B cell (primary cell): Measurements from ENCODE around the gene XRCC3. TPM values are rescaled to one million over a fixed set of nuclear protein-coding genes. Genes with fewer than 3 reads are reported as not detected.

Experiments used
- ATAC-seq: fragments of 200-7000 bp; cut with Tn5 transposase; one replicate; pipeline ENCODE4 v1.10.0; 2021; ENCODE audit warnings: low read depth, mild to moderate bottlenecking, moderate number of reproducible peaks, moderate library complexity
- CTCF ChIA-PET: fragments of 350-600 bp; sonication (Branson Sonifier 250); formaldehyde crosslinking; loops from one replicate; lab custom pipeline; 2021; ENCODE audit warnings: antibody characterized with exemption, inconsistent platforms; lab: Charles Lee
- POLR2A ChIA-PET: fragments of 350-600 bp; sonication (Branson Sonifier 250); formaldehyde crosslinking; loops from one replicate; lab custom pipeline; 2021; ENCODE audit warnings: antibody characterized with exemption; lab: Charles Lee
- DNase-seq: peaks from one replicate; pipeline ENCODE4 v3.0.0; 2013
- H2AFZ ChIP-seq: 2 replicates; pipeline ENCODE4 v1.6.1; 2012; ENCODE audit warnings: mild to moderate bottlenecking, low read depth, low read length; ENCODE audit not compliant: insufficient read depth, poor library complexity, severe bottlenecking
- H3K27ac ChIP-seq, 2 donors: 1 replicate in 1 of 2; 2 replicates in 1 of 2; pipeline ENCODE4 v1.5.1; 2012 to 2013; ENCODE audit warnings: low read length in 2 of 2, mild to moderate bottlenecking in 2 of 2, moderate library complexity in 1 of 2
- H3K27me3 ChIP-seq, 4 experiments: fragments of 200-600 bp in 1 of 4; sonication (generic) in 1 of 4; replicated peaks in 1 of 4; 1 replicate in 2 of 4; 2 replicates in 2 of 4; pipeline versions ENCODE4 v1.6.1 to v1.7.0; 2013 to 2016; ENCODE audit warnings: low read length in 3 of 4, mild to moderate bottlenecking in 2 of 4, mixed read lengths in 1 of 4, moderate library complexity in 1 of 4; ENCODE audit not compliant: insufficient read depth in 4 of 4, control insufficient read depth in 3 of 4; ENCODE audit errors: control extremely low read depth in 1 of 4
- H3K36me3 ChIP-seq, 2 experiments: replicated peaks in 1 of 2; 1 replicate in 1 of 2; 2 replicates in 1 of 2; pipeline versions ENCODE4 v1.6.1 to v1.7.1; 2013; ENCODE audit warnings: low read length in 1 of 2; ENCODE audit not compliant: insufficient read depth in 2 of 2, control insufficient read depth in 1 of 2; ENCODE audit errors: control extremely low read depth in 1 of 2, extremely low read depth in 1 of 2
- H3K4me1 ChIP-seq, 2 donors: fragments of 200-600 bp in 1 of 2; sonication (generic) in 1 of 2; 1 replicate in 1 of 2; 2 replicates in 1 of 2; pipeline versions ENCODE4 v1.5.1 to v1.6.1; 2013 to 2017; ENCODE audit warnings: low read length in 2 of 2; ENCODE audit not compliant: control insufficient read depth in 2 of 2, insufficient read depth in 2 of 2
- H3K4me2 ChIP-seq: replicated peaks from 2 replicates; pipeline ENCODE3; 2012; ENCODE audit warnings: mild to moderate bottlenecking, low read depth, low read length; ENCODE audit not compliant: poor library complexity, severe bottlenecking
- H3K4me3 ChIP-seq, 5 experiments: fragments of 200-600 bp in 1 of 5; sonication (generic) in 1 of 5; 1 replicate in 3 of 5; 2 replicates in 2 of 5; pipeline versions ENCODE4 v1.5.1 to v1.7.0; 2011 to 2016; ENCODE audit warnings: low read length in 4 of 5, mild to moderate bottlenecking in 4 of 5, low read depth in 2 of 5, control low read depth in 1 of 5, moderate library complexity in 1 of 5; ENCODE audit not compliant: insufficient read depth in 1 of 5; ENCODE audit errors: control extremely low read depth in 1 of 5, extremely low read depth in 1 of 5
- H3K79me2 ChIP-seq: fragments of 200-600 bp; sonication (generic); one replicate; pipeline ENCODE4 v1.6.0; 2016; ENCODE audit warnings: low read length; ENCODE audit not compliant: control insufficient read depth, insufficient read depth
- H3K9ac ChIP-seq: fragments of 200-600 bp; sonication (generic); 2 replicates; pipeline ENCODE4 v1.6.1; 2017; ENCODE audit warnings: mild to moderate bottlenecking, low read length, moderate library complexity
- H3K9me3 ChIP-seq, 3 donors: one replicate each; pipeline versions ENCODE4 v1.6.1 to v1.7.1; 2013; ENCODE audit warnings: low read length in 2 of 3; ENCODE audit not compliant: control insufficient read depth in 2 of 3, insufficient read depth in 1 of 3; ENCODE audit errors: control extremely low read depth in 1 of 3
- H4K20me1 ChIP-seq: 2 replicates; pipeline ENCODE4 v1.6.0; 2012; ENCODE audit warnings: mild to moderate bottlenecking, low read length; ENCODE audit not compliant: insufficient read depth, control insufficient read depth, poor library complexity, severe bottlenecking
- H3K27ac Mint-ChIP-seq: one replicate; pipeline ENCODE4 v1.8.0; 2021; ENCODE audit warnings: mixed read lengths
- H3K27me3 Mint-ChIP-seq: one replicate; pipeline ENCODE4 v1.8.0; 2021; ENCODE audit warnings: mixed read lengths
- H3K4me1 Mint-ChIP-seq: one replicate; pipeline ENCODE4 v1.8.0; 2021; ENCODE audit warnings: mixed read lengths
- H3K4me3 Mint-ChIP-seq: one replicate; pipeline ENCODE4 v1.8.0; 2021; ENCODE audit warnings: mixed read lengths
- H3K9me3 Mint-ChIP-seq: one replicate; pipeline ENCODE4 v1.8.0; 2022; ENCODE audit warnings: mixed read lengths; ENCODE audit not compliant: insufficient read depth
- CTCF ChIP-seq: fragments of 200-600 bp; IDR thresholded peaks from one replicate; pipeline ENCODE4 v1.8.0; 2022; ENCODE audit warnings: antibody characterized with exemption, mild to moderate bottlenecking
- EZH2 ChIP-seq: IDR thresholded peaks from 2 replicates; pipeline ENCODE4 v1.6.1; 2012; ENCODE audit warnings: borderline replicate concordance, low read depth, mild to moderate bottlenecking, moderate library complexity, low read length; ENCODE audit not compliant: insufficient read depth, poor library complexity, severe bottlenecking
- WGBS: methylation state at CpG from one replicate; pipeline ENCODE4 v1.1.5; 2013; ENCODE audit warnings: missing lambda C conversion rate; ENCODE audit not compliant: insufficient coverage; 5-methylcytosine and 5-hydroxymethylcytosine counted together
- intact Hi-C: fragments of 100-400 bp; cut with micrococcal nuclease; formaldehyde crosslinking; loops from one replicate; pipeline ENCODE4 v1.10.0; 2022
- polyA plus RNA-seq: library from polyadenylated mRNA; depleted of rRNA; stranded (reverse); fragments of >200 nt; gene quantifications from 2 replicates; pipeline ENCODE4 v1.2.3, GENCODE V29; 2012
- total RNA-seq, 2 donors: library from RNA; stranded (reverse); fragments of 120-200 nt in 1 of 2; gene quantifications; 1 replicate in 1 of 2; 2 replicates in 1 of 2; pipeline versions ENCODE4 v1.2.3 to v1.2.4, GENCODE V29; 2013 to 2022

Gene XRCC3
- total and polyA plus RNA-seq, 2 donors (not counting 1 experiment from before 2014, with no cell fraction given) = 18.0 to 19.7 TPM

- Mint-ChIP-seq H3K4me3 (no peak overlapping the region), H3K27me3 (no peaks in the 10 kb centered on the region), H3K9me3 (no peaks in the 10 kb centered on the region), H3K4me1 (no peaks in the 10 kb centered on the region), H3K27ac (no peak overlapping the region)
- Histone ChIP-seq H3K9ac (no peak overlapping the region), H3K27ac (no peak overlapping the region), H3K36me3 (peaks cover 0 to 15% of the 10 kb centered on the region in 2 experiments), H2AFZ (no peak overlapping the region), H3K4me1 (no peaks in the 10 kb centered on the region), H3K4me2 (no peak overlapping the region), H3K9me3 (no peaks in the 10 kb centered on the region), H3K4me3 (no peak overlapping the region), H3K27me3 (no peaks in the 10 kb centered on the region), H3K79me2 (no peaks in the 10 kb centered on the region), H4K20me1 (no peaks in the 10 kb centered on the region)
- ChIA-PET POLR2A (no interaction called here), CTCF (no interaction called here)
- DNase-seq = no peak
- 96% methylated on average over 5 of the region's 5 CpGs for WGBS
- no peak for ATAC-seq
- intact Hi-C loops = no loop called here
- TF ChIP-seq EZH2 = no peak
Measured at GRCh38 chr14:103745424-103745823, 30.2 kb upstream of the XRCC3 start.

GRCh38 chr14:103744621-103745395 is 29.6 kb upstream of the XRCC3 start:
- WGBS = 89% methylated on average over 12 of the region's 15 CpGs
- TF ChIP-seq EZH2 = no peak
- no peak for TF ChIP-seq CTCF
- H3K9me3 Mint-ChIP-seq = no peaks in the 10 kb centered on the region
- ChIA-PET POLR2A (no interaction called here), CTCF (no interaction called here)
- H3K4me1 Mint-ChIP-seq = no peaks in the 10 kb centered on the region
- H3K27ac Mint-ChIP-seq = no peak overlapping the region
- ATAC-seq = no peak
- Histone ChIP-seq H3K4me3 (no peak overlapping the region), H3K4me1 (no peaks in the 10 kb centered on the region), H3K27me3 (no peaks in the 10 kb centered on the region), H3K27ac (no peak overlapping the region), H3K79me2 (no peaks in the 10 kb centered on the region), H2AFZ (no peak overlapping the region), H3K4me2 (no peak overlapping the region), H3K36me3 (peaks cover 0 to 15% of the 10 kb centered on the region in 2 experiments), H3K9me3 (no peaks in the 10 kb centered on the region), H3K9ac (no peak overlapping the region), H4K20me1 (no peaks in the 10 kb centered on the region)
- H3K27me3 Mint-ChIP-seq = no peaks in the 10 kb centered on the region
- intact Hi-C loops = no loop called here
- no peak overlapping the region for H3K4me3 Mint-ChIP-seq
- no peak for DNase-seq
